Mucosa of descending colon (tissue), 3 donors: ENCODE measurements around the gene FSHR. TPM values are rescaled to one million over a fixed set of nuclear protein-coding genes. Genes with fewer than 3 reads are reported as not detected.

Experiments
- ATAC-seq: fragments of 200-7000 bp; cut with Tn5 transposase; one replicate; pipeline ENCODE4 v1.9.1; 2020; ENCODE audit warnings: mild to moderate bottlenecking, moderate library complexity
- DNase-seq, 3 donors: peaks; one replicate each; pipeline ENCODE4 v3.0.0-alpha.2; 2020
- H3K36me3 ChIP-seq: fragments of 200-600 bp; one replicate; pipeline ENCODE4 v1.8.0; 2021; ENCODE audit warnings: low read depth, mild to moderate bottlenecking
- H3K4me1 ChIP-seq: fragments of 200-600 bp; one replicate; pipeline ENCODE4 v1.8.0; 2021; ENCODE audit warnings: low read depth, mild to moderate bottlenecking
- H3K4me3 ChIP-seq: fragments of 200-600 bp; one replicate; pipeline ENCODE4 v1.8.0; 2021; ENCODE audit warnings: mild to moderate bottlenecking
- H3K9me3 ChIP-seq: fragments of 200-600 bp; one replicate; pipeline ENCODE4 v1.8.0; 2021; ENCODE audit warnings: mild to moderate bottlenecking
- CTCF ChIP-seq: fragments of 200-600 bp; IDR thresholded peaks from one replicate; pipeline ENCODE4 v1.8.0; 2022; ENCODE audit warnings: antibody characterized with exemption, mild to moderate bottlenecking
- intact Hi-C, 2 donors: fragments of 100-400 bp; cut with DNase I in 1 of 2; cut with micrococcal nuclease in 1 of 2; formaldehyde crosslinking; loops; one replicate each; pipeline versions ENCODE4 v1.11.0 to v1.11.1; 2022; cut with DNase I, micrococcal nuclease
- long read RNA-seq, 2 donors: library from polyadenylated mRNA; unstranded; transcript quantifications; one replicate each; pipeline ENCODE4 v2.0.0, GENCODE V29; 2019 to 2021
- total RNA-seq, 3 donors: library from RNA; stranded (reverse); fragmentation: NEBNext Ultra II Directional in 2 of 3; extraction: Animal tissue kit (Norgen Biotek cat#: 25700) in 2 of 3; gene quantifications; one replicate each; pipeline versions ENCODE4 v1.2.1 to v1.2.4, GENCODE V29; 2021 to 2023
- donor health status: DM: no; HTN: no; CAD: no; lungs with moderate emphysema.
- donor health status: DM: no; HTN: no; CAD: no.
- donor health status: DM: no; HTN: yes; CAD: no.

FSHR gene
- total RNA-seq = not detected
- long read RNA-seq, donor 1 = 0 reads
- long read RNA-seq, donor 2 = 0 reads

- DNase-seq (no peak), ATAC-seq (no peak)
- Histone ChIP-seq H3K9me3 (no peaks in the 10 kb centered on the region), H3K4me3 (no peak within 1 kb of the TSS), H3K4me1 (no peaks in the 10 kb centered on the region), H3K36me3 (no peaks in the 10 kb centered on the region)
- no peak for TF ChIP-seq CTCF
- intact Hi-C loops = no loop called here
Measured at GRCh38 chr2:49154140-49154539, at the start of gene FSHR. FSHR (minus strand) TSS chr2:49154515; CDS start chr2:49154417, 98 bp downstream.

- no peak for ATAC-seq
- TF ChIP-seq CTCF = no peak
- H3K9me3 ChIP-seq = no peaks in the 10 kb centered on the region
- no peaks in the 10 kb centered on the region for H3K36me3 ChIP-seq
- H3K4me3 ChIP-seq = no peak overlapping the region
- DNase-seq = no peak
- no peaks in the 10 kb centered on the region for H3K4me1 ChIP-seq
- intact Hi-C loops = no loop called here
Measured at GRCh38 chr2:49199266-49199665, 45.0 kb upstream of the FSHR start.

- ATAC-seq = no peak
- no peaks in the 10 kb centered on the region for H3K9me3 ChIP-seq
Measured at GRCh38 chr2:49194701-49195100, 40.4 kb upstream of the FSHR start.

GRCh38 chr2:49192036-49192435, 37.7 kb upstream of the FSHR start:
- no peak for TF ChIP-seq CTCF
- Histone ChIP-seq H3K4me1 (no peaks in the 10 kb centered on the region), H3K9me3 (no peaks in the 10 kb centered on the region), H3K4me3 (no peak overlapping the region), H3K36me3 (no peaks in the 10 kb centered on the region)
- no peak for ATAC-seq
- DNase-seq = no peak
- intact Hi-C loops = no loop called here

More at GRCh38 chr2:49194701-49195100, 40.4 kb upstream of the FSHR start:
- Histone ChIP-seq H3K4me3 (no peak overlapping the region), H3K4me1 (no peaks in the 10 kb centered on the region), H3K36me3 (no peaks in the 10 kb centered on the region)
- no peak for TF ChIP-seq CTCF
- intact Hi-C loops = no loop called here
- no peak for DNase-seq

GRCh38 chr2:49189512-49190225, 35.4 kb upstream of the FSHR start:
- no peak for TF ChIP-seq CTCF
- H3K4me1 ChIP-seq = no peaks in the 10 kb centered on the region
- intact Hi-C loops = no loop called here
- ATAC-seq (peak; percentile 9), DNase-seq (no peak)
- H3K4me3 ChIP-seq = no peak overlapping the region
- no peaks in the 10 kb centered on the region for H3K36me3 ChIP-seq
- H3K9me3 ChIP-seq = no peaks in the 10 kb centered on the region
